ENCODE measurements around the gene HCFC1R1. TPM values are rescaled to one million over a fixed set of nuclear protein-coding genes. Genes with fewer than 3 reads are reported as not detected.

Gene HCFC1R1
- total and polyA plus RNA-seq, 2 of the 8 experiments (the other 6 are each of a cell fraction or from before 2014, with no cell fraction given) = 72.7 to 138 TPM

GRCh38 chr16:2980227-2981176, 43.2 kb downstream of the HCFC1R1 start, which contains the start of gene PKMYT1 (continued):
- TF ChIP-seq ZNF274 (IDR thresholded peaks at IDR 0.05; ENCODE audit: borderline replicate concordance, extremely low read depth, low read length) (no peak), SIX5 (IDR thresholded peaks at IDR 0.05; ENCODE audit: low read depth, low read length) (no peak), KDM4A (IDR thresholded peaks at IDR 0.05; ENCODE audit: low read depth, low read length, severe bottlenecking) (peak; percentile 89), POLR2A (IDR thresholded peaks at IDR 0.05; ENCODE audit: control extremely low read depth in 1 of 2, low read depth in 2 of 2, low read length in 2 of 2) (peak in 1 of 2 experiments; percentile 79; a peak in 2 of 3 replicates)

Data from H1 (cell line).